ENCODE data around the gene NXPH4. TPM values are rescaled to one million over a fixed set of nuclear protein-coding genes. Genes with fewer than 3 reads are reported as not detected.

Gene NXPH4
- total RNA-seq, 1 donor from 2014 or later = 0.53 TPM

- DNase-seq (ENCODE audit: low read depth) (no peak), FAIRE-seq (no peak)
- no peak overlapping the region for H3K4me3 ChIP-seq (ENCODE audit: low read depth, low read length)
- peaks cover 69% of the 10 kb centered on the region for H3K36me3 ChIP-seq (ENCODE audit: control insufficient read depth, insufficient read depth, low read length)
- TF ChIP-seq CTCF (IDR thresholded peaks at IDR 0.05; ENCODE audit: insufficient read depth, low read length, severe bottlenecking) = no peak
- no peaks in the 10 kb centered on the region for H3K27me3 ChIP-seq (ENCODE audit: control insufficient read depth, insufficient read depth, low read length)
These were observed 20.8 kb upstream of the NXPH4 start for GRCh38 chr12:57195611-57196371.

GRCh38 chr12:57196439-57196838 lies 20.2 kb upstream of the NXPH4 start:
- FAIRE-seq (no peak), DNase-seq (ENCODE audit: low read depth) (no peak)
- TF ChIP-seq CTCF (IDR thresholded peaks at IDR 0.05; ENCODE audit: insufficient read depth, low read length, severe bottlenecking) = no peak
- Histone ChIP-seq H3K27me3 (ENCODE audit: control insufficient read depth, insufficient read depth, low read length) (no peaks in the 10 kb centered on the region), H3K36me3 (ENCODE audit: control insufficient read depth, insufficient read depth, low read length) (peaks cover 63% of the 10 kb centered on the region), H3K4me3 (ENCODE audit: low read depth, low read length) (no peak overlapping the region)

- Histone ChIP-seq H3K27me3 (ENCODE audit: control insufficient read depth, insufficient read depth, low read length) (no peaks in the 10 kb centered on the region), H3K36me3 (ENCODE audit: control insufficient read depth, insufficient read depth, low read length) (peaks cover 60% of the 10 kb centered on the region), H3K4me3 (ENCODE audit: low read depth, low read length) (no peak overlapping the region)
- TF ChIP-seq CTCF (IDR thresholded peaks at IDR 0.05; ENCODE audit: insufficient read depth, low read length, severe bottlenecking) = no peak
- no peak for FAIRE-seq
- no peak for DNase-seq (ENCODE audit: low read depth)
These were observed 19.6 kb upstream of the NXPH4 start for GRCh38 chr12:57196956-57197355.

- FAIRE-seq = no peak
- Histone ChIP-seq H3K4me3 (ENCODE audit: low read depth, low read length) (no peak overlapping the region), H3K36me3 (ENCODE audit: control insufficient read depth, insufficient read depth, low read length) (peaks cover 60% of the 10 kb centered on the region), H3K27me3 (ENCODE audit: control insufficient read depth, insufficient read depth, low read length) (no peaks in the 10 kb centered on the region)
- DNase-seq (ENCODE audit: low read depth) = no peak
- no peak for TF ChIP-seq CTCF (IDR thresholded peaks at IDR 0.05; ENCODE audit: insufficient read depth, low read length, severe bottlenecking)
These were observed 18.3 kb upstream of the NXPH4 start for GRCh38 chr12:57198329-57198728.

- DNase-seq (ENCODE audit: low read depth) (no peak), FAIRE-seq (no peak)
- H3K4me3 ChIP-seq (ENCODE audit: low read depth, low read length) = no peak overlapping the region
- H3K27me3 ChIP-seq (ENCODE audit: control insufficient read depth, insufficient read depth, low read length) = no peaks in the 10 kb centered on the region
- H3K36me3 ChIP-seq (ENCODE audit: control insufficient read depth, insufficient read depth, low read length) = peaks cover 57% of the 10 kb centered on the region
- no peak for TF ChIP-seq CTCF (IDR thresholded peaks at IDR 0.05; ENCODE audit: insufficient read depth, low read length, severe bottlenecking)
These were observed 17.4 kb upstream of the NXPH4 start for GRCh38 chr12:57199191-57199590.

GRCh38 chr12:57200497-57200896 lies 16.1 kb upstream of the NXPH4 start:
- H3K27me3 ChIP-seq (ENCODE audit: control insufficient read depth, insufficient read depth, low read length) = no peaks in the 10 kb centered on the region
- no peak for TF ChIP-seq CTCF (IDR thresholded peaks at IDR 0.05; ENCODE audit: insufficient read depth, low read length, severe bottlenecking)
- no peak overlapping the region for H3K4me3 ChIP-seq (ENCODE audit: low read depth, low read length)
- peaks cover 54% of the 10 kb centered on the region for H3K36me3 ChIP-seq (ENCODE audit: control insufficient read depth, insufficient read depth, low read length)
- no peak for FAIRE-seq
- DNase-seq (ENCODE audit: low read depth) = no peak

Data from bronchial epithelial cell (primary cell).